ENCODE data around the gene PLK2. TPM values are rescaled to one million over a fixed set of nuclear protein-coding genes. Genes with fewer than 3 reads are reported as not detected.

Gene PLK2
- total RNA-seq, 4 donors from 2014 or later, result 109 to 229 (median 153) TPM

DNA sequence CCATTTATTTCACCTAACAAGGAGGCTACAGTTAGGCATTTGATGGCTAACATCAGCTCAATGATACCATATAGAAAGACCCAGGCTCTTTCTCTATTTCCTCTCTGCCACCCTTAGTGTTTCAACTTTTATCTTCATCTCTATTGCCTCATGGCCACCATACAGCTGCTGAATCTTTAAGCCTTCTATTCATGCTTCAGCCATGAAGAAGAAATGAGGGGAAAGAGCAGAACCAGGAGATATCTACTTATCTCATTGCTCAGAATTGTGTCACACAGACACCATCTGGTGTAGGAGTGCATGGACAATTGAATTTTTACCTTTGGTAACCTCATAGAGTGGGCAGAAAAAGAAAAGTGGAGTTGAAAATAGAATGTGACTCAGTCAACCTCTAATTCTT is 38.0 kb upstream of the PLK2 start:
- intact Hi-C loops (cut with DNase I; ENCODE audit: low total_unique reads), result no loop called here
- TF ChIP-seq POLR2A (IDR thresholded peaks at IDR 0.05) (no peak), CTCF (IDR thresholded peaks at IDR 0.05) (no peak)
- no peak overlapping the region for H3K4me3 ChIP-seq (ENCODE audit: low read depth, poor library complexity, severe bottlenecking)
- DNase-seq (ENCODE audit: low spot score in 2 of 2), result no peak

DNA sequence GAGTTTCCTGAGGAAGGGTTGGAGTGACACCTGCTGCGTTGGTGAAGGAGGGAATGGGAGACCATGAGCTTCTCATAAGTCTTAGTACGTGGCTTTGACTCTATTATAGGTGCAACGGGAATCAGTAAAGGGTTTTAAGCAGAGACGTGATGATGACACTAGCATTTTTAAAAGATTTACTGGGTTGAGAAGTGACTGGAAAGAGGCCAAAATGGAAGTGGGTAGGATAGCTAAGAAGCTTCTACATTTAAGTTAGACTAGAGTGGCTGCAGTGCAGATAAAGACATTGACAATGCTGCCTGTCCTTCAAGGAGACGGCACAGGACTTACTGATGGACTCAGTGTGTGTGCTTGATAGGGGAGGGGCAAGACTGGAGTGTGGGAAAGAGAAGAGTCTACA is 37.5 kb upstream of the PLK2 start:
- WGBS, 2 donors, result 66 to 76% methylated on average over 5 of the region's 5 CpGs
- intact Hi-C loops (cut with DNase I; ENCODE audit: low total_unique reads), result no loop called here
- DNase-seq (ENCODE audit: low spot score in 2 of 2), result no peak
- TF ChIP-seq CTCF (IDR thresholded peaks at IDR 0.05), result no peak
- no peak for TF ChIP-seq POLR2A (IDR thresholded peaks at IDR 0.05)
- no peak overlapping the region for H3K4me3 ChIP-seq (ENCODE audit: low read depth, poor library complexity, severe bottlenecking)

- intact Hi-C loops (cut with DNase I; ENCODE audit: low total_unique reads), result no loop called here
- H3K4me3 ChIP-seq (ENCODE audit: low read depth, poor library complexity, severe bottlenecking), result no peak overlapping the region
- 71 to 73% methylated on average over 3 of the region's 3 CpGs for WGBS, 2 donors
- no peak for DNase-seq (ENCODE audit: low spot score in 2 of 2)
- no peak for TF ChIP-seq CTCF (IDR thresholded peaks at IDR 0.05)
- TF ChIP-seq POLR2A (IDR thresholded peaks at IDR 0.05), result no peak
These were observed 36.6 kb upstream of the PLK2 start for GRCh38 chr5:58496488-58496887.

- intact Hi-C loops (cut with DNase I; ENCODE audit: low total_unique reads), result no loop called here
- H3K4me3 ChIP-seq (ENCODE audit: low read depth, poor library complexity, severe bottlenecking), result no peak overlapping the region
- DNase-seq (ENCODE audit: low spot score in 2 of 2), result no peak
- no peak for TF ChIP-seq CTCF (IDR thresholded peaks at IDR 0.05)
- TF ChIP-seq POLR2A (IDR thresholded peaks at IDR 0.05), result no peak
These were observed 33.3 kb upstream of the PLK2 start for GRCh38 chr5:58493141-58493540.

GRCh38 chr5:58491216-58491892 is 31.5 kb upstream of the PLK2 start, which contains the start of gene GAPT:
Gene GAPT (plus strand): TSS chr5:58491435. CDS start chr5:58494537, 3,102 bp downstream.
- H3K4me3 ChIP-seq (ENCODE audit: low read depth, poor library complexity, severe bottlenecking), result no peak within 1 kb of the TSS
- no peak for DNase-seq (ENCODE audit: low spot score in 2 of 2)
- intact Hi-C loops (cut with DNase I; ENCODE audit: low total_unique reads), result no loop called here
- 66 to 72% methylated on average over 6 of the region's 6 CpGs for WGBS, 2 donors
- TF ChIP-seq CTCF (IDR thresholded peaks at IDR 0.05) (no peak), POLR2A (IDR thresholded peaks at IDR 0.05) (no peak)
